ENCODE results near the gene CDH23. TPM values are rescaled to one million over a fixed set of nuclear protein-coding genes. Genes with fewer than 3 reads are reported as not detected.

CDH23 gene
- total and polyA plus RNA-seq, 10 of the 15 experiments (the other 5 are each of a cell fraction or from before 2014, with no cell fraction given), result 0.09 to 0.40 (median 0.15) TPM; not detected in 1

GRCh38 chr10:71436268-71437125 is 39.8 kb downstream of the CDH23 start:
- intact Hi-C loops (cut with micrococcal nuclease; ENCODE audit: unreplicated experiment) (no loop called here), in situ Hi-C loops (cut with MboI) (no loop called here)
- ChIA-PET SMC1A (ENCODE audit: uncharacterized antibody, unreplicated experiment) (no interaction called here), POLR2A (no interaction called here), RAD21 (ENCODE audit: unreplicated experiment) (no interaction called here), CTCF (no interaction called here)
- H4K20me1 ChIP-seq (ENCODE audit: control insufficient read depth, insufficient read depth), result no peaks in the 10 kb centered on the region; the same call in 1 of the 2 replicates
- H3K9ac ChIP-seq (ENCODE audit: control insufficient read depth, insufficient read depth, low read length), result no peak overlapping the region
- no peaks in the 10 kb centered on the region for H3K9me3 ChIP-seq (replicated peaks; ENCODE audit: control insufficient read depth, insufficient read depth, low read length)
- no peak for ATAC-seq
- no peak for DNase-seq (ENCODE audit: low read depth, low spot score)
- H2AFZ ChIP-seq (ENCODE audit: control insufficient read depth, low read depth, low read length), result no peak overlapping the region
- H3K36me3 ChIP-seq (ENCODE audit: control insufficient read depth in 2 of 2, insufficient read depth in 2 of 2, low read length in 1 of 2), result no peaks in the 10 kb centered on the region
- TF ChIP-seq MLLT1 (IDR thresholded peaks at IDR 0.05), result no peak
- no peak overlapping the region for H3K4me3 ChIP-seq
- no peaks in the 10 kb centered on the region; a peak in 2 of 4 replicates for H3K27me3 ChIP-seq (replicated peaks in 1 of 2; ENCODE audit: control insufficient read depth in 2 of 2, insufficient read depth in 2 of 2, low read length in 1 of 2)
- WGBS (ENCODE audit: insufficient coverage, insufficient replicate concordance, low lambda C conversion rate, missing lambda C conversion rate), result 26% methylated on average over 11 of the region's 11 CpGs
- H3K4me2 ChIP-seq (ENCODE audit: control insufficient read depth, insufficient read depth), result no peak overlapping the region
- no peak overlapping the region for H3K27ac ChIP-seq (ENCODE audit: control insufficient read depth, insufficient read depth)
- no peak for FAIRE-seq
- no peaks in the 10 kb centered on the region for H3K4me1 ChIP-seq (ENCODE audit: control insufficient read depth, insufficient read depth, low read length)
- BruUV-seq (replicated peaks), result no TSS peak
- no peaks in the 10 kb centered on the region for H3K79me2 ChIP-seq (ENCODE audit: control insufficient read depth, insufficient read depth, low read length)

- SMC1A ChIA-PET (ENCODE audit: uncharacterized antibody, unreplicated experiment), result no interaction called here
- H3K79me2 ChIP-seq (ENCODE audit: control insufficient read depth, insufficient read depth, low read length), result no peaks in the 10 kb centered on the region
- peaks cover 0 to 4% of the 10 kb centered on the region in 2 experiments; a peak in 3 of 4 replicates for H3K27me3 ChIP-seq (replicated peaks in 1 of 2; ENCODE audit: control insufficient read depth in 2 of 2, insufficient read depth in 2 of 2, low read length in 1 of 2)
- no peaks in the 10 kb centered on the region for H3K36me3 ChIP-seq (ENCODE audit: control insufficient read depth in 2 of 2, insufficient read depth in 2 of 2, low read length in 1 of 2)
- POLR2A ChIA-PET, result no interaction called here
- CTCF ChIA-PET, result no interaction called here
- no peaks in the 10 kb centered on the region; the same call in 1 of the 2 replicates for H4K20me1 ChIP-seq (ENCODE audit: control insufficient read depth, insufficient read depth)
- H3K4me3 ChIP-seq, result no peak overlapping the region
- no peaks in the 10 kb centered on the region for H3K9me3 ChIP-seq (replicated peaks; ENCODE audit: control insufficient read depth, insufficient read depth, low read length)
- RAD21 ChIA-PET (ENCODE audit: unreplicated experiment), result no interaction called here
- in situ Hi-C loops (cut with MboI) (no loop called here), intact Hi-C loops (cut with micrococcal nuclease; ENCODE audit: unreplicated experiment) (no loop called here)
- FAIRE-seq, result no peak
- H2AFZ ChIP-seq (ENCODE audit: control insufficient read depth, low read depth, low read length), result no peak overlapping the region
- no peak for ATAC-seq
- H3K4me1 ChIP-seq (ENCODE audit: control insufficient read depth, insufficient read depth, low read length), result no peaks in the 10 kb centered on the region
- 5% methylated on average over 4 of the region's 4 CpGs for WGBS (ENCODE audit: insufficient coverage, insufficient replicate concordance, low lambda C conversion rate, missing lambda C conversion rate)
- no TSS peak for BruUV-seq (replicated peaks)
- H3K9ac ChIP-seq (ENCODE audit: control insufficient read depth, insufficient read depth, low read length), result no peak overlapping the region
- no peak overlapping the region for H3K27ac ChIP-seq (ENCODE audit: control insufficient read depth, insufficient read depth)
- H3K4me2 ChIP-seq (ENCODE audit: control insufficient read depth, insufficient read depth), result no peak overlapping the region
- no peak for DNase-seq (ENCODE audit: low read depth, low spot score)
- TF ChIP-seq ELK1 (IDR thresholded peaks at IDR 0.05; ENCODE audit: low read depth, low read length) (no peak), PAX5 (IDR thresholded peaks at IDR 0.05; ENCODE audit: borderline replicate concordance, low read depth, low read length) (no peak), RAD21 (IDR thresholded peaks at IDR 0.05; ENCODE audit: insufficient read depth, low read depth, low read length) (no peak), HSF1 (IDR thresholded peaks at IDR 0.05; ENCODE audit: low read depth, low read length) (no peak), GABPA (IDR thresholded peaks at IDR 0.05; ENCODE audit: low read depth) (no peak), ZNF274 (IDR thresholded peaks at IDR 0.05; ENCODE audit: insufficient read depth, insufficient read length) (no peak), TARDBP (IDR thresholded peaks at IDR 0.05; ENCODE audit: borderline replicate concordance) (no peak), CHD4 (IDR thresholded peaks at IDR 0.05) (no peak), STAT3 (IDR thresholded peaks at IDR 0.05; ENCODE audit: low read depth, low read length) (no peak), GATAD2B (conservative IDR thresholded peaks at IDR 0.05; ENCODE audit: low read depth) (no peak), NR2C2 (IDR thresholded peaks at IDR 0.05; ENCODE audit: borderline replicate concordance, control insufficient read depth, insufficient read length, low read depth) (no peak), ESRRA (IDR thresholded peaks at IDR 0.05; ENCODE audit: low read length) (no peak)
Observed at GRCh38 chr10:71437537-71438092, 40.9 kb downstream of the CDH23 start.

Measured in GM12878 (cell line).